ENCODE results near the gene CAMSAP2.
"Not testable (repeated sequence)": the region's sequence is repeated elsewhere in the genome, so short reads cannot be mapped to it uniquely, and the experiment has no call there.

CAMSAP2 gene

DNA sequence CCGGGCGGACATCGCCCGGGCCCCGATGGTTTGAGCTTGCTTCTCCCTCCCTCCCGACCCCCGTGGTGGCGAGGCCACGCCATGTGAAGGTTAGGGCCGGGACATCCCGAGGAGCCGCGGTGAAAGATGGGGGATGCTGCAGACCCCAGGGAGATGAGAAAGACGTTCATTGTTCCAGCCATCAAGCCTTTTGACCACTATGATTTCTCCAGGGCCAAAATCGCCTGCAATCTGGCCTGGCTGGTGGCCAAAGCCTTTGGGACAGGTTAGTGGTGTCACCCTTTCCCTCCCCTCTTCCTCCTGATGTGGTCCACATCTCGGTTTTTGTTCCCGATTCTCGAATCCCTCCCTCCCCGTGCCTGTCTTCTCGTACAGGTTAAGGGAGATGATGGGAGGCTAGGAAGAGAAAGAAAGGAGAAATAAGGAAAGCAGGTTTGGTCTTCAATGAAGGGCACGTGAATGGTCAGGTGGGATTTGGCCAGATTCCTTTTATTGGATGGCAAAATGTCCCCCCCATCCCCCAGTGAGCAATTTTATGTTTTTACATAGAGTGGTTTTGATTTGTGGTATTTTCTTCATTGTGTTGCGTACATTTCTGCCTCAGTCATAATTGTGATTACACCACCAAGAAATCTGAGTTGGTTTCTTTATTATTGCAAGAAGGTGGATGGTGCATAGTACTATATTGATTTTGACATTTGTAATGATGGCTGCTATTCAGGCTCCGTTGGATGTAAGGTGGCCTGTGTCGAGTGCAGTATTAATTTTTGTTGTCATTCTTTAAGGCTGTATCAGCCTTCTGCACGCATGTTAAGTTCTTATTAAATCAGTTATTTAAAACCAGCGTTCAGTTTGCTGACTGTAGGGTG is 1.2 kb downstream of the CAMSAP2 start:
- DNase-seq, result no peak

DNA sequence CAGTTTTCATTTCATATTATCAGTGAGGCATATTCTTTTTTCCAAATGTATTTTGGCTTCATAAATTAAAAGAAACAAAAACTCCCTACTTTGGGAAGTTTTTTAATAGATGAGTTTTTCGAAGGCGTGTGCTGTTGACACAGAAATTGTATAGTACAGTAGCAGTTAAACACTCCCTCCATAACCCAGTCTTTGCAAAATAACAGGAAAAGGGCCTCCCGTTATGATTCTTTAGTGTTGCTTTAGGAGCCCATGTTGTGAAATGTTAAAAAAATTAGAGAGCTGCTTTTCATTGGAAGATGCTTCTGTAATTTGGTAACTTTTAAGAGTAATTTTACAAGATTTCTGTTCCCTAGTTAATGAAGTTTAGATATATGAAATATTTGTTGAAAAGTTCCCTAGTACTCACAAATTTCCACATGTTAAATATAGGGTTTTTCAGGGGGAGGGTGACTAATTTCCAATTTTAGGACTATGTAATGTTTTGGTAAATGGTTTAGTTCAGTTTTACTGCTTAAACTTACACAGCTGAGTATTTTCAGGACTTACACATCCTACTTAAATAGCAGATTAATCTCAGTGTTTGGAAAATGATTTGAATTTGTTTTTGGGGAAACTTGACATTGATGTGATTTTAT is 2.0 kb downstream of the CAMSAP2 start:
- DNase-seq, result no peak

DNA sequence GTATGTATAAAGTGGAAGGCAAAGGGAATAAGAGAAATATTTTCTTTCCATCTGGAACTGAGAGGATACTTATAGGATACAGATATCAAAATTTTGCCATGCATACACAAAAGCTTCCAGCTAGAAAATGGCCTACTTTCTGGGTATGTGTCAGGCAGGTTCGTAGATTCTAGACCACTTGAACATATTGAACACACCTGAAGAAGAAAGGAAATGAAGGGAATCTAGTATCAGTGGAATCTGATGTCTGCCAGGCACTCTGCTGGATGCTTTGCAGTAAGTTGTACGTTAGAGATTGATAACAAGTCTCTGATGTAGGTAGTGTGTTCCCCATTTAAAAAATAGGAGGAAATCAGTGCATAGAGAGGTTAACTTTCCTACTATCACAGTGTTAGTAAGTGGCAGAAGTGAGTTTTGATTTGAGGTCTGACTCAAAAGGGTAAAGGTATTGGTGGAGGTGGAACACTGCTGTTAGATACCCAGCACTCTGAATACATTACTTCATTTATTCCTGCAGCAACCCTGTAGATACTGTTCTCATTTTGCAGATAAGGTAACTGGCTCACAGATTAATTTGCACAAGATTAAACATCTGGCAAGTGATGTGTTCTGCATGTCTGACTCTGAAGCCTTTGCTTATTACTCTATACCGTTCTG is 3.0 kb downstream of the CAMSAP2 start:
- DNase-seq, result no peak

DNA sequence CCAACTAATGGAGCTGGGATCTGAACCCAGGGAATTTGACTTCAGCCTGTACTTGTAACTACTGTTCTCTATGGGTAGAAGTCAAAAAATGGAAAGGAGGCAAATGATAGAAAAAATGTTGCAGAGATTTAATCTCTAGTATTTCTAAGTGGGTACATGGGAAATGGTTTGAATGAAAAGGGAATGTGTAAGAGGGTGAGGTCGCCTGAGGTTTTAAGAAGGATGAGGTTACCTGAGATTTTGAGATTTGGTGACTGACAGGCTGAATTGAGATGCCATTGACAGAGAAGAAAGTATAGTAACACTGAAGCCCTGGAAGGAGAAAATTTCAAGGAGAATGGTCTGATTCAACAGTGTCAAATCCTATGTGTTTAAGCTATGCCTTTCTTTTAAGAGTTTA is 5.5 kb downstream of the CAMSAP2 start:
- no peak for DNase-seq

DNA sequence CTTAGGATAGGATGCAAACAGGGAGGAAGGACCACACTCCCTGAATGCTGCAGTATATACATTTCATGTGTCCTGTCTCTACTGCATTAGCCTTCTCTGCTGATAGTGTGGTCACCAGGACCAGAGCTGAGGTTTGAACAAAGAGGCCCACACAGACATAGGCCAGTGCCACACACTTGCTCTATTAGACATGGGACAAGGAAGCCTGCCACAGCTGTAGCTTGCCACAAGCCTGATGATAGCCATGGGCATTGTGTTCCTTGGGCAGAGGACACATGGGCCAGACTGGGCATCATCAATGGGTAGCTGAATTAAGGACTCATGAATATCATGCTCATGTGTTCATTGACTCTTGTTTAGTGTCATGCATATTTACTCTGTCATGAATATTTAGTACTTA is 10.4 kb downstream of the CAMSAP2 start:
- no peak for DNase-seq

DNA sequence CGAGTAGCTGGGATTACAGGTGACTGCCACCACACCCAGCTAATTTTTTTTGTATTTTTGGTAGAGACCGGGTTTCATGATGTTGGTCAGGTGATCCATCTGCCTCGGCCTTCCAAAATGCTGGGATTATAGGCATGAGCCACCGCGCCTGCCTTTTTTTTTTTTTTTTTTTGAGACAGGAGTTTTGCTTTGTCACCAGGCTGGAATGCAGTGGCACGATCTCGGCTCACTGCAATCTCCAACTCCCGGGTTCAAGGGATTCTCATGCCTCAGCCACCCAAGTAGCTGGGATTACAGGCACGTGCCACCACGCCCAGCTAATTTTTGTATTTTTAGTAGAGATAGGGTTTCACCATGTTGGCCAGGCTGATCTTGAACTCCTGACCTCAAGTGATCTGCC is 12.1 kb downstream of the CAMSAP2 start:
- not testable (repeated sequence) for DNase-seq

DNA sequence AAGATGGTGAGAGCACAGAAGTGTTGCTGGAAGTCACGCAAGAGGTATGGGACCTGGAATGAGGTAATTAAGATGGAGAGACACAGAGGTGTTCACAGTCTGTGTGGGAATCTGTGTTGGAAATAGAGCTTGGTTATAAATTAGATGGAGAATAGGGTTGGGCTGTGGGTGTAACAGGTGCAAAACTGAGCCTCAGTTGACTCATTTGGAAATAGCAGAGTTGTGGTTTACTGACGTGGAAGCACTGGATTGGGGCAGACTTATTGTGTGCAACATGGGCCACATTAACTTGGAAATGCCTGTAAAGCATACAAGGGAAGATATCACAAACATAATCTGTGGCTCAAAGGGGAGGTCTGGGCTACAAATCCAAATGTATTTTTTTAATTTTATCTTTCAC is 13.0 kb downstream of the CAMSAP2 start:
- no peak for DNase-seq

DNA sequence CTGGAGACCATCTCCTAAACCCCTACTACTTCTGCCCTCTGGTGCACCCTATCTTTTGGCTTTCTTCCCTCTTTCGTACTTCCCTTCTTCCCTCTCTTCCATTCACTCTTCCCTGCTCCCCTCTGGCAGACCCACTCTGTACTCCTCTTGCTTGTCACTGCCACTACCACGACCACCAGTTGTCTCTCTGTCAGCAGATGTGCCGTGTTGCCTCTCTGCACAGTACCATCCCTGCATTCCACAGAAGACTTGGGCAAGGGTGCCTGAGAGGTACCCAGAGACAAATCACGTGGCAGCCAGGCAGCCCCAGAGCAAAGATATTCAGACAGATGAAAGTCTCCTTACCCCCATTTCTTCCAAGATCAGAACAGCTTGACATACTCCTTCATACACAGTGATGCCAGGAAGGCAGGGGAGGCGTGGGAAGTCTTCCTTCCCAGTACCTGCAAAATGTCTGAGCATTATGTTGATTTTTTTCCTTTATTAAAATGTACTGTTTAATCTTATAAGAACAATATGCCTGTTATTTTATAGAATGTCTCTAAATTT is 15.0 kb downstream of the CAMSAP2 start:
- no peak for DNase-seq

DNA sequence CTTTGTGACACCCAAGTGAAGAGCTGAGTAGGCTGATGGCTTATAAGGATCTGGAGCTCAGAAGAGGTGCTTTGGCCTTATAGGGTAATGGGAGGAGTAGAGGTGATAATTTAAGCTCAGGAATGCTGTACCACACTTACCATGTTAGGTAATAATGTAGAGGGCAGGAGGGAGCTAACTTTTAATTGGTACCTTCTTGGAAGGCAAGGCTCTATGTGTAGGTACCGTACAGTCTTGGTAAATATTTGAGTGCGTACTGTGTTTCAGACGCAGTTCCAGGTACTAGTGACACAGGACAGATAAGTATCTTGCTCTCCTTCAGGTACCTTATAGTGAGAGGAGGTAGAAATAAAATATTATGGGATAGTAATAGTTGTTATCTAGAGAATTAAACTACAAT is 16.8 kb downstream of the CAMSAP2 start:
- no peak for DNase-seq

DNA sequence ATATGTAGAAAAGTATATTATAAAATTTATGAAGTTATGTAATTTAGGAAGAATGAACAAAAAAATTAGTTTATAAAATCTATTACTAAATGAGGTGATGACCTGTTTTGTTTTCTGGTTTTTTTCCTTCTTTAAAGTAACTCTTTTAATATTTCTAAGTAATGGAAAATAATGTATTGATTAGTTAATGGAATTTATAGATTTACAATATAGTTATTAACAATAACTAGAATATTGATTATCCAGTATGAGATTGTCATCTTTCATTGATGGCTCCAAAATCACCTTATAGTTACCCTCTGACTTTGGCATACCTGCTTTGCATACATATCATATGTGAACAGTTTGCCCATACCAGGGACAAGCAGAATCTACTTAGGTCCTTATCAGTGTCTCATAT is 23.4 kb downstream of the CAMSAP2 start:
- DNase-seq, result no peak

DNA sequence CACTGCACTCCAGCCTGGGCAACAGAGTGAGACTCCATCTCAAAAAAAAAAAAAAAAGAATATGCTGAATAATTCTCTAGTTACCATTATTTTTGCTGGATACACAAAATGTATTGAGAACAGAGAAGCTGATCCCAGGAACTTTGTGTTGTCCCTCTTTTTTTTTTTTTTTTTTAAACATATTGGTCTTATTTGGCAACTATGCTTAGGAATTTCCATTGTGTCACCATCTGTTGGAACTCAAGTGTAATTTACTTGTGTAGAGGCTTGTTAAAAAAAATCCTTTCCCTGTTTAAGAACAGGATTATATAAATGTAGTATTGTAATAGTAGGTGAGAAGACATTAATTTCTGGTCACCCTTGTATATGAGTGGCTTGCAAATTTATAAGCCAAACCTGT is 28.6 kb downstream of the CAMSAP2 start:
- DNase-seq, result no peak

DNA sequence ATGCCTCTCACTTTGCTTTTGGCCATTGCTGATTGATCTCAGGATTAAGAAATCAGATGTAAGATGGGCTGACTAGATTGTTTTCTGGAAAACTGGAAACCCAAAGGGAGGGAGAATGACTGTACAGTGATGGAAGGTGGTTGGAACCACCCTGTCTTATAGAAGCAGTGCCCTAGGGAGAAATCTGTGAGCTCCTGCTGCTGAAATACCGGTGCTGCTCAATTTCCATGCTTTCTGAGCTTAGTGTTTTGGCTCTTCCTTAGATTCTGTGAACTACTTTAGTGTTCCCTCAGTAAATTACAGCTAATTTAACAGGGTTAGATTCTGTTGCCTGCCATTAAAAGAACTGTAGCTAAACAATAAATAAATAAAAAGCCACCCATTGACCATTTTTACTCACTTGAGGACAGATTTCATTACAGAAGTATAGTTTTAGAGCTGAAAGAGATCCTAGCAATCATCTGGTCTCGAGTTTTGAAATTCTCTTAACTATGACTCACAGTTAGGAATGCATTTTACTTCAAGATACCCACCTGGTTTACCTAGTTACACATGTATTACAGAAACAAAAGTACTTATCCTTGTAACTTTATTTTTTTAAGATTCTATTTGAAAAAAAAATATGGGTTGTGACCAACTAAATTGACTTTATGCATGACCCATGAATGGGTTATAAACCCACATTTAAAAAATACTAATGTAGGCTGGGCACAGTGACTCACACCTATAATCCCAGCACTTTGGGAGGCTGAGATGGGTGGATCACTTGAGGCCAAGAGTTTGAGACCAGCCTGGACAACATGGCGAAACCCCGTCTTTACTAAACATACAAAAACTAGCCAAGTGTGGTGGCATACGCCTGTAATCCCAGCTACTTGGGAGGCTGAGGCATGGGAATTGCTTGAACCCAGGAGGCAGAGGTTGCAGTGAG is 33.2 kb downstream of the CAMSAP2 start:
- DNase-seq, result no peak

DNA sequence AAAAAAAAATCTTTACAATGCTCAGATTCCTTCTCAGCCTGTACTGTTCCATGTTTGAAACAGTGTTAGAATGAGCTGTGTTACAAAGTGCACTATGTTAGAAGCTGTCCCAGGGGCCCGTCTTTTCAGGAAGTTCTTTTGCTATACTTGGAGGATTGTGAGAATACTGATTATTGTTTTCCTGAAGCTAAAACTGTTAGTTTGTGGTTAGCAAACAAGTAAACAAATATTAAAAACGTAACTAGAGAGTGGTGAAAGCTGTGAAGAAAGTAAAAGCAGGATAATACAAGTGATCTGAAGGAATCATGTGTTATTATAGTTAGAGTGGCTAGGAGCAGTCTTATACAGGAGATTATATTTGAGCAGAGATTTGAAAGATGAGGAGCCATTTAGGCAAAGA is 35.6 kb downstream of the CAMSAP2 start:
- DNase-seq, result no peak

DNA sequence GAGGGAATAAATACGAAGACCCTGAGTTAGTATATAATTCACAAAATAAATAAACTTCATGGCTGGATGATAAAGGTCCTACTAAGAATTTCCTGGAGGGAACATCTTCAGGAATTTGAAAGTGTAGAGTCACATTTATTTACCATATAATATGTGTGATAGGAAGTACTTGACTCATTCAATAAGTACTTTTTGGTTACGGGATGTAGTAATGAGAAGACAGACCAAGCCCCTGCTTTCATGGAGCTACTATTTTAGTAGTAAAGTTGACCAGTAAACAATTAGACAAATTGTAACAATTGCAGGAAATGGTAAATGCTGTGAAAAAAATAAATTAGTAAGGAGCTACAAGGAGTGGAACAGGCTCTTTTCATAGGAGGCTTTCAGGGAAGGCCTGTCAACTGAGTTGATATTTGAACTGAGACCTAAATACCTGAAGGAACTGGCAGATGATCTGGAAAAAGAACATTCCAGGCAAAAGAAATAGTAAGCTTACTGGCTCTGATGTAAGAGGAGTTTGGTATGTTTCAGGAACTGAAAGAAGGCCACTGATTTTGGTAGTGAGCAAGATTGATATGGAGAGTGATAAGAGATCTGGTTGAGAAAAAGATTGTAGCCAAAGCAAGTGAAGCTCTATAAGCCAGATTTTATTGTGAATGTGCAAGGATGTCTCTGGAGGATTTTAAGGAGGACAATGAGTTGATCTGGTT is 36.2 kb downstream of the CAMSAP2 start:
- DNase-seq, result no peak

DNA sequence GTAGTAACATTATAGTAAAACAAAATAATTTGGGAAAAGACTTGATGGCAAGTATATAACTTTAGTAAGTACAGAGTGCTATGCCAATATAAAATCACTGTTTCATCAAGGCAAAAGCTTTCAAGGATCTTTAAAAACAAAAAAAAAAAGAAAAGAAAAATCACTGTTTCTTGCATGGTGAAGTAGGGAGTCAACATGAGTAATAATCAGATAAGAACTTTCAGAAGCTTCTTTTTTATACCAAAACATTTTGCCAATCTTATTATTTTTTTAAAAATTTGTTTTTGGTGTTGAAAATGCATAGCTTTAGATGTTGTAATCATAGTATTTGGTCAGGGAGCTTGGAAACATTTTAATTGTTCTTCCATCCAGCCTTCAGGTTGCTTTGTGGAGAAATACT is 37.2 kb downstream of the CAMSAP2 start:
- no peak for DNase-seq

DNA sequence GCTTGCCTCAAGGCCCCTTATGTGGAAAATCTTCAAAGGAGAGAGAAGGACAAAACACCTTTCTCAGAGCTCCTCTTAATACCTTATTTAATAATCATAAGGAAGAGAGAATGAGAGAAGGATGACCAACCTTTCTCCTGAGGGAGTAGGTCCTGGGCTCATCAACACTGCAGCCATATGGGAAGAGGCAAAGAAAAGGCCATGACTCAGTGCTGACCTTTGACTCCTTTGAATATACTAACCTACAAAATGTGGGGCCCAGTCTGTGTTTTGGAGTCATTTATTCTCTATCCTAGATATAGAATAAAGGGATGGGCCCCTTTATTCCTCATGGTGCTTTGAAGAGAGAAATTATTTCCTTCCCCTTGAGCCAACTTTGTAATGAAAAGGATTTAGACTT is 38.3 kb downstream of the CAMSAP2 start:
- no peak for DNase-seq

DNA sequence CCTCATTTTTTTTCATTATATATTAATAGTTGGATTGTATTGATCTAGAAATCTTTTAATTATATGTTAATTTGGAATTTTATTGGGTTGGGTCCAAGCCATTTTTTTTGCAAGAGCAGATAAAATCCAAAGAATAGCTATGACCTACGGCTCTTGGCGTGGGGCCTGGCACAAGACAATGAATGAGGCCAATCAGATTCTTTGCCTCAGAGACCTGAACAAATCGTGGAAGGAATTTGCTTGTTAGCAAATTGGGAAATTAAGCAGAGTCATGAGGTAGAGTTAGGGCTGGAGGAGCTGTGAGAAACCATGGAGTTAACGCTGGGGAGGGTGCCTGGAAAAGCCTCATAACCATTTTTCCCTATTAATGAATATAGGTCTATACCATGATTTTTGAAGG is 40.1 kb downstream of the CAMSAP2 start:
- no peak for DNase-seq

DNA sequence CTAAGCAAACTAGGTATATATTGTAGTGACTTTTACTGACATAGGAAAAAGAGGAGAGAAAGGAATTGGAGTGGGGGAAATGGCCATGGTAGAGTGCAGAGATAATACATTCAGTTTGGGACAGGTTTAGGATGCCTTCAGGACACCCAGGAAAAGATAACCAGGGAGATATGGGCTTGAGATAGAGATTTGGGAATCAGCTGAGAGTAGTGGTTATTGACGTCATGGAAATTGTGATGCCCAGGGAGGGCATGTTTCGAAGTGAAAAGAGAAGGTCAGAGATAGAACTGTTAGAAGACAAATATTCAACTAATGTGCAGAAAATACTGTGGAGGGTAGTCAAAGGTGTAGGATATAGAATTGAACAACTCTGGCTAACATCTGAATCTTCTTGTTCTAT is 40.6 kb downstream of the CAMSAP2 start:
- DNase-seq, result no peak

DNA sequence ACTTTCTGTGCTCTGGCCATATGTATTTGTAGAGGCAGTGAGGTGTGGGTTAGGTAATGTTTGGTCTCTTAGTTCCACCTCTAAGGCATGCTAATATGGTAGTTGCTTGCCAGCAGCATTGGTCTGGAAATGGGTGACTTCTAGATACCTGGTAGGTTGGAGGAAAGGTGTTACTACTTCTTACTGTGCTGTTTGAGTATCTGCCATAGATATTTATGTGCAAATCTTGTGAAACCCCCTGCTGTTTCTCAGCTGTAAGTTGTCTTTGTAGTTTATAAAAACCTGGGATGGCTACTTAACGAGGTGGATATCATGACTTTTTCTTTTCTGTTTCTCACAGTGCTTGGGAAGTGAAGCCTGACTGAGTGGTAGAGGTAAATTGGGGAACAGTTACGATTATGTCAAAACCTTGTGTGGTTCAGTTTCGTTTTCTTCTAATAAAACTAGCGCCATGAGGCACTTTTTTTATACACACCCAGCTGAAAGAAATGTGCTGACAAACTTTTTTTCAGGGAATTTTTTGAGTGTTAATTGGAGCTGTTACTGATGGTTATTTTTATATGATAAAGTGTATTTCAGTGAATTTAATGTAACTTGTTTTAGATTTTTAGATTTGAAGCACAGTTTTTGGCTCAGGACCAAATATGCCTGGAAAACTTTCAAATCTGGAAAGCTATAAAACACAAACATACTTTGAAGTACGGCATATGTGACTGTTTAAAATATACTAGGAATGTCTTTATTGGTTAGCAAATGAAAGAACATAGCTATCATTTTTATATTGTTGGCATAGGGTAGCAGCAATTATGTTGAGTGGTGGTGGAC is 42.1 kb downstream of the CAMSAP2 start:
- no peak for DNase-seq

DNA sequence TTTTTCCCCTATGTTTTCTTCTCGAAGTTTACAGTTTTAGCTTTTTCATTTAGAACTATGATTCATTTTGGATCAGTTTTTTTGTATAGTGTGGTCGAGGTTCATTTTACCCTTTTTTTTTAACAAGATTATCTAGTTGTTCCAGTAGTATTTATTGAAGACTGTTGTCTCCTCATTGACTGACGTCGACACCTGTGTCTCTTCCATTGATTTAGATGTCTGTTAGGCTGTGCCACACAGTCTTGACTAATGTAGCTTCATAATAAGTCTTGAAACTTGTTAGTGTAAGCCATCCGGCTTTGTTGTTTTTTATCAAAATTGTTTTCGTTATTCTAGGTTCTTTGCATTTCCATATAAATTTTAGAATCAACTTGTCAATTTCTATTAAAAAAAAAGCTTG is 45.2 kb downstream of the CAMSAP2 start:
- DNase-seq, result no peak

DNA sequence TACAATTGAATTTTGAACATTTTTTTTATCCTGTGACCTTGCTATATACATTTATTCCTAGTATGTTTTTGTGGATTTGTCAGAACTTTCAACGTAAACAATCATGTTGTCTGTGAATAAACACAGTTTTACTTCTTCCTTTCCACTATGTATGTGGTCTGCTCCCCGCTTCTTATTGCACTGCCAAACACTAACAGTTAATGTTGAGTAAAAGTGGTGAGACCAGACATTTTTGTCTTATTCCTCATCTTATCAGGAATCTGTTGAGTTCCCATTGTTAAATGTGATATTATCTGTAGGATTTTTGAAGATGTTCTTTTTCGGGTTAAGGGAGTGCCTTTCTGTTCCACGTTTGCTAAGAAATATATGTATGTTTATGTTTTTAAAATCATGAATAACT is 45.9 kb downstream of the CAMSAP2 start:
- no peak for DNase-seq
